ENCODE measurements around the gene TOM1L2.
A peak's percentile ranks its signal among the peaks of the same experiment; 100 is the strongest.

Gene TOM1L2

GRCh38 chr17:17877529-17878358 lies 94.5 kb downstream of the TOM1L2 start:
- peaks cover 0 to 58% (median 0%) of the 10 kb centered on the region in 11 experiments; a peak in 7 of 22 replicates for H4K20me1 ChIP-seq
- no peaks in the 10 kb centered on the region for H3K27me3 ChIP-seq
- peaks cover 18 to 78% (median 43%) of the 10 kb centered on the region in 11 experiments; a peak in 18 of 22 replicates for H3K36me3 ChIP-seq
- H3K4me1 ChIP-seq: peaks cover 5 to 42% (median 37%) of the 10 kb centered on the region in 10 experiments; a peak in 18 of 20 replicates
- H3K27ac ChIP-seq: no peak overlapping the region
- H3K4me3 ChIP-seq: no peak overlapping the region
- H3K4me2 ChIP-seq: no peak overlapping the region
- no peak for TF ChIP-seq Cebpa-rat (IDR thresholded peaks at IDR 0.05)
- H3K9ac ChIP-seq: no peak overlapping the region
- no peaks in the 10 kb centered on the region for H3K9me3 ChIP-seq (replicated peaks in 1 of 11)

- TF ChIP-seq Cebpa-rat (IDR thresholded peaks at IDR 0.05): no peak
- H3K4me3 ChIP-seq: no peak overlapping the region
- no peaks in the 10 kb centered on the region for H3K9me3 ChIP-seq (replicated peaks in 1 of 11)
- H3K36me3 ChIP-seq: peaks cover 18 to 71% (median 43%) of the 10 kb centered on the region in 11 experiments; a peak in 18 of 22 replicates
- peaks cover 0 to 51% (median 0%) of the 10 kb centered on the region in 11 experiments; a peak in 7 of 22 replicates for H4K20me1 ChIP-seq
- H3K4me2 ChIP-seq: no peak overlapping the region
- H3K27me3 ChIP-seq: no peaks in the 10 kb centered on the region
- H3K4me1 ChIP-seq: peaks cover 5 to 42% (median 36%) of the 10 kb centered on the region in 10 experiments; a peak in 18 of 20 replicates
- no peak overlapping the region for H3K27ac ChIP-seq
- H3K9ac ChIP-seq: no peak overlapping the region
These were observed 95.2 kb downstream of the TOM1L2 start for GRCh38 chr17:17876959-17877528.

- H3K4me1 ChIP-seq: peaks cover 20 to 59% (median 47%) of the 10 kb centered on the region in 10 experiments
These were observed 97.7 kb downstream of the TOM1L2 start for GRCh38 chr17:17874478-17874877.

GRCh38 chr17:17873450-17873991 lies 98.7 kb downstream of the TOM1L2 start:
- Histone ChIP-seq H3K27ac (0 out of 22 replicates have a peak overlapping the region, but pooled peaks of 1 of the 11 experiments have one; percentile 2), H3K9ac (no peak overlapping the region), H4K20me1 (peaks cover 0 to 30% (median 0%) of the 10 kb centered on the region in 11 experiments; a peak in 5 of 22 replicates), H3K4me3 (no peak overlapping the region), H3K36me3 (peaks cover 11 to 37% (median 28%) of the 10 kb centered on the region in 11 experiments; a peak in 18 of 22 replicates), H3K27me3 (no peaks in the 10 kb centered on the region), H3K4me1 (peaks cover 29 to 68% (median 57%) of the 10 kb centered on the region in 10 experiments), H3K9me3 (replicated peaks in 1 of 11) (no peaks in the 10 kb centered on the region), H3K4me2 (peak overlapping the region in 9 of 11 experiments; percentile 21 to 66 (median 49); a peak in 16 of 22 replicates)
- TF ChIP-seq Cebpa-rat (IDR thresholded peaks at IDR 0.05): no peak

More at GRCh38 chr17:17874478-17874877, 97.7 kb downstream of the TOM1L2 start:
- H3K9me3 ChIP-seq (replicated peaks in 1 of 11): no peaks in the 10 kb centered on the region
- H3K9ac ChIP-seq: no peak overlapping the region
- TF ChIP-seq Cebpa-rat (IDR thresholded peaks at IDR 0.05): no peak
- no peaks in the 10 kb centered on the region for H3K27me3 ChIP-seq
- H3K36me3 ChIP-seq: peaks cover 18 to 47% (median 37%) of the 10 kb centered on the region in 11 experiments; a peak in 18 of 22 replicates
- no peak overlapping the region for H3K27ac ChIP-seq
- peak overlapping the region in 5 of 11 experiments; percentile 3 to 63 (median 51); a peak in 9 of 22 replicates for H3K4me2 ChIP-seq
- no peak overlapping the region for H3K4me3 ChIP-seq
- peaks cover 0 to 25% (median 0%) of the 10 kb centered on the region in 11 experiments; a peak in 4 of 22 replicates for H4K20me1 ChIP-seq

- peak overlapping the region in 1 of 11 experiments; percentile 21; a peak in 1 of 22 replicates for H3K27ac ChIP-seq
- H3K36me3 ChIP-seq: peaks cover 3 to 34% (median 20%) of the 10 kb centered on the region in 11 experiments; a peak in 16 of 22 replicates
- H4K20me1 ChIP-seq: peaks cover 0 to 26% (median 0%) of the 10 kb centered on the region in 11 experiments; a peak in 5 of 22 replicates
- no peaks in the 10 kb centered on the region for H3K9me3 ChIP-seq (replicated peaks in 1 of 11)
- peaks cover 37 to 76% (median 65%) of the 10 kb centered on the region in 10 experiments for H3K4me1 ChIP-seq
- H3K27me3 ChIP-seq: no peaks in the 10 kb centered on the region
- no peak overlapping the region for H3K9ac ChIP-seq
- no peak overlapping the region for H3K4me3 ChIP-seq
- peak overlapping the region in 9 of 11 experiments; percentile 21 to 66 (median 49); a peak in 18 of 22 replicates for H3K4me2 ChIP-seq
- TF ChIP-seq Cebpa-rat (IDR thresholded peaks at IDR 0.05): no peak
These were observed 99.5 kb downstream of the TOM1L2 start for GRCh38 chr17:17872547-17873345.

GRCh38 chr17:17871913-17872312 lies 100.3 kb downstream of the TOM1L2 start:
- Histone ChIP-seq H3K27me3 (no peaks in the 10 kb centered on the region), H4K20me1 (peaks cover 0 to 26% (median 0%) of the 10 kb centered on the region in 11 experiments; a peak in 4 of 22 replicates), H3K4me1 (peaks cover 38 to 84% (median 71%) of the 10 kb centered on the region in 10 experiments), H3K9me3 (replicated peaks in 1 of 11) (no peaks in the 10 kb centered on the region), H3K4me2 (peak overlapping the region in 5 of 11 experiments; percentile 49 to 66 (median 60); a peak in 9 of 22 replicates), H3K9ac (peak overlapping the region in 1 of 11 experiments; percentile 44; a peak in 1 of 22 replicates), H3K36me3 (peaks cover 0 to 34% (median 12%) of the 10 kb centered on the region in 11 experiments; a peak in 14 of 22 replicates), H3K27ac (no peak overlapping the region), H3K4me3 (no peak overlapping the region)
- no peak for TF ChIP-seq Cebpa-rat (IDR thresholded peaks at IDR 0.05)

- no peaks in the 10 kb centered on the region for H3K27me3 ChIP-seq
- H3K27ac ChIP-seq: peak overlapping the region in 8 of 11 experiments; percentile 36 to 61 (median 44); a peak in 14 of 22 replicates
- H4K20me1 ChIP-seq: peaks cover 0 to 26% (median 0%) of the 10 kb centered on the region in 11 experiments; a peak in 4 of 22 replicates
- no peaks in the 10 kb centered on the region for H3K9me3 ChIP-seq (replicated peaks in 1 of 11)
- no peak for TF ChIP-seq Cebpa-rat (IDR thresholded peaks at IDR 0.05)
- peak overlapping the region in 9 of 11 experiments; percentile 2 to 49 (median 29); a peak in 9 of 22 replicates for H3K9ac ChIP-seq
- 0 out of 20 replicates have a peak overlapping the region, but pooled peaks of 1 of the 10 experiments have one; percentile 12 for H3K4me3 ChIP-seq
- H3K36me3 ChIP-seq: peaks cover 0 to 31% (median 0%) of the 10 kb centered on the region in 11 experiments; a peak in 5 of 22 replicates
- peaks cover 38 to 87% (median 72%) of the 10 kb centered on the region in 10 experiments for H3K4me1 ChIP-seq
- peak overlapping the region; percentile 63 to 85 (median 83) for H3K4me2 ChIP-seq
These were observed 102.0 kb downstream of the TOM1L2 start for GRCh38 chr17:17870247-17870646.

All from BLaER1 treated with 17β-estradiol and CSF1 and Interleukin-3, amounts not matched to agents 10 nM and 100 nM (cell line).